ENCODE data around the gene CYB5B. TPM values are rescaled to one million over a fixed set of nuclear protein-coding genes. Genes with fewer than 3 reads are reported as not detected.
A peak's percentile ranks its signal among the peaks of the same experiment; 100 is the strongest.

Gene CYB5B
- polyA plus RNA-seq, 1 donor (not counting 4 experiments of a cell fraction or from before 2014, with no cell fraction given): 287 TPM

GRCh38 chr16:69404275-69404805 is 20.1 kb upstream of the CYB5B start:
- Histone ChIP-seq H3K4me1 (ENCODE audit: control insufficient read depth, extremely low read depth, insufficient read depth, low read length) (peaks cover 46% of the 10 kb centered on the region), H3K27ac (ENCODE audit: control insufficient read depth, insufficient read depth, low read length) (peak overlapping the region; percentile 29), H4K20me1 (ENCODE audit: control insufficient read depth, extremely low read depth, insufficient read depth, low read length) (no peaks in the 10 kb centered on the region), H3K79me2 (ENCODE audit: control insufficient read depth, insufficient read depth, low read length) (no peaks in the 10 kb centered on the region), H3K9me3 (ENCODE audit: control insufficient read depth, low read depth, low read length) (no peaks in the 10 kb centered on the region), H3K27me3 (ENCODE audit: control insufficient read depth, extremely low read depth, insufficient read depth, low read length) (no peaks in the 10 kb centered on the region), H3K9me1 (ENCODE audit: control insufficient read depth, extremely low read depth, insufficient read depth, low read length) (no peaks in the 10 kb centered on the region), H3K4me2 (ENCODE audit: control insufficient read depth, extremely low read depth, insufficient read depth, low read depth, low read length) (peak overlapping the region; percentile 47), H3K36me3 (ENCODE audit: control insufficient read depth in 2 of 2, extremely low read depth in 1 of 2, insufficient read depth in 2 of 2, low read length in 2 of 2) (no peaks in the 10 kb centered on the region), H2AFZ (ENCODE audit: control insufficient read depth, low read length) (no peak overlapping the region), H3K9ac (ENCODE audit: control insufficient read depth, extremely low read depth, insufficient read depth, low read length) (no peak overlapping the region), H3K4me3 (ENCODE audit: control insufficient read depth in 2 of 3, extremely low read depth in 1 of 3, insufficient read depth in 2 of 3, low read depth in 1 of 3, low read length in 3 of 3) (no peak overlapping the region)
- peak; percentile 92 for FAIRE-seq
- peak; percentile 55 for DNase-seq (ENCODE audit: low read depth, low spot score)
- dilution Hi-C loops (cut with MboI; ENCODE audit: extremely low pct_ligation_motif_present, low sequenced_read_pairs): no loop called here
- TF ChIP-seq EZH2 (IDR thresholded peaks at IDR 0.05; ENCODE audit: low read length): no peak
- TF ChIP-seq, protein P1, sequence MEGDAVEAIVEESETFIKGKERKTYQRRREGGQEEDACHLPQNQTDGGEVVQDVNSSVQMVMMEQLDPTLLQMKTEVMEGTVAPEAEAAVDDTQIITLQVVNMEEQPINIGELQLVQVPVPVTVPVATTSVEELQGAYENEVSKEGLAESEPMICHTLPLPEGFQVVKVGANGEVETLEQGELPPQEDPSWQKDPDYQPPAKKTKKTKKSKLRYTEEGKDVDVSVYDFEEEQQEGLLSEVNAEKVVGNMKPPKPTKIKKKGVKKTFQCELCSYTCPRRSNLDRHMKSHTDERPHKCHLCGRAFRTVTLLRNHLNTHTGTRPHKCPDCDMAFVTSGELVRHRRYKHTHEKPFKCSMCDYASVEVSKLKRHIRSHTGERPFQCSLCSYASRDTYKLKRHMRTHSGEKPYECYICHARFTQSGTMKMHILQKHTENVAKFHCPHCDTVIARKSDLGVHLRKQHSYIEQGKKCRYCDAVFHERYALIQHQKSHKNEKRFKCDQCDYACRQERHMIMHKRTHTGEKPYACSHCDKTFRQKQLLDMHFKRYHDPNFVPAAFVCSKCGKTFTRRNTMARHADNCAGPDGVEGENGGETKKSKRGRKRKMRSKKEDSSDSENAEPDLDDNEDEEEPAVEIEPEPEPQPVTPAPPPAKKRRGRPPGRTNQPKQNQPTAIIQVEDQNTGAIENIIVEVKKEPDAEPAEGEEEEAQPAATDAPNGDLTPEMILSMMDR (optimal IDR thresholded peaks at IDR 0.05 in 1 of 3, IDR thresholded peaks at IDR 0.05 in 1 of 3, conservative IDR thresholded peaks at IDR 0.05 in 1 of 3; ENCODE audit: extremely low read depth in 1 of 3, insufficient read depth in 2 of 3, low read length in 3 of 3): no peak

GRCh38 chr16:69405326-69405725 is 19.1 kb upstream of the CYB5B start:
- Histone ChIP-seq H3K9me1 (ENCODE audit: control insufficient read depth, extremely low read depth, insufficient read depth, low read length) (no peaks in the 10 kb centered on the region), H3K36me3 (ENCODE audit: control insufficient read depth in 2 of 2, extremely low read depth in 1 of 2, insufficient read depth in 2 of 2, low read length in 2 of 2) (no peaks in the 10 kb centered on the region), H3K9ac (ENCODE audit: control insufficient read depth, extremely low read depth, insufficient read depth, low read length) (no peak overlapping the region), H4K20me1 (ENCODE audit: control insufficient read depth, extremely low read depth, insufficient read depth, low read length) (no peaks in the 10 kb centered on the region), H3K27me3 (ENCODE audit: control insufficient read depth, extremely low read depth, insufficient read depth, low read length) (no peaks in the 10 kb centered on the region), H3K27ac (ENCODE audit: control insufficient read depth, insufficient read depth, low read length) (peak overlapping the region; percentile 37), H2AFZ (ENCODE audit: control insufficient read depth, low read length) (no peak overlapping the region), H3K4me2 (ENCODE audit: control insufficient read depth, extremely low read depth, insufficient read depth, low read depth, low read length) (peak overlapping the region; percentile 18), H3K9me3 (ENCODE audit: control insufficient read depth, low read depth, low read length) (no peaks in the 10 kb centered on the region), H3K4me1 (ENCODE audit: control insufficient read depth, extremely low read depth, insufficient read depth, low read length) (peaks cover 43% of the 10 kb centered on the region), H3K79me2 (ENCODE audit: control insufficient read depth, insufficient read depth, low read length) (no peaks in the 10 kb centered on the region), H3K4me3 (ENCODE audit: control insufficient read depth in 2 of 3, extremely low read depth in 1 of 3, insufficient read depth in 2 of 3, low read depth in 1 of 3, low read length in 3 of 3) (no peak overlapping the region)
- DNase-seq (ENCODE audit: low read depth, low spot score) (no peak), FAIRE-seq (no peak)
- TF ChIP-seq EZH2 (IDR thresholded peaks at IDR 0.05; ENCODE audit: low read length): no peak
- TF ChIP-seq, protein P1 (optimal IDR thresholded peaks at IDR 0.05 in 1 of 3, IDR thresholded peaks at IDR 0.05 in 1 of 3, conservative IDR thresholded peaks at IDR 0.05 in 1 of 3; ENCODE audit: extremely low read depth in 1 of 3, insufficient read depth in 2 of 3, low read length in 3 of 3): no peak
- dilution Hi-C loops (cut with MboI; ENCODE audit: extremely low pct_ligation_motif_present, low sequenced_read_pairs): no loop called here
